B cell (primary cell): ENCODE data around the gene ZNF443. TPM values are rescaled to one million over a fixed set of nuclear protein-coding genes. Genes with fewer than 3 reads are reported as not detected.
"Not testable (repeated sequence)": the region's sequence is repeated elsewhere in the genome, so short reads cannot be mapped to it uniquely, and the experiment has no call there.

Experiments
- ATAC-seq: fragments of 200-7000 bp; cut with Tn5 transposase; one replicate; pipeline ENCODE4 v1.10.0; 2021; ENCODE audit warnings: low read depth, mild to moderate bottlenecking, moderate number of reproducible peaks, moderate library complexity
- CTCF ChIA-PET: fragments of 350-600 bp; sonication (Branson Sonifier 250); formaldehyde crosslinking; loops from one replicate; lab custom pipeline; 2021; ENCODE audit warnings: antibody characterized with exemption, inconsistent platforms; lab: Charles Lee
- POLR2A ChIA-PET: fragments of 350-600 bp; sonication (Branson Sonifier 250); formaldehyde crosslinking; loops from one replicate; lab custom pipeline; 2021; ENCODE audit warnings: antibody characterized with exemption; lab: Charles Lee
- DNase-seq: peaks from one replicate; pipeline ENCODE4 v3.0.0; 2013
- H2AFZ ChIP-seq: 2 replicates; pipeline ENCODE4 v1.6.1; 2012; ENCODE audit warnings: mild to moderate bottlenecking, low read depth, low read length; ENCODE audit not compliant: insufficient read depth, poor library complexity, severe bottlenecking
- H3K27ac ChIP-seq, 2 donors: 1 replicate in 1 of 2; 2 replicates in 1 of 2; pipeline ENCODE4 v1.5.1; 2012 to 2013; ENCODE audit warnings: low read length in 2 of 2, mild to moderate bottlenecking in 2 of 2, moderate library complexity in 1 of 2
- H3K27me3 ChIP-seq, 4 experiments: fragments of 200-600 bp in 1 of 4; sonication (generic) in 1 of 4; replicated peaks in 1 of 4; 1 replicate in 2 of 4; 2 replicates in 2 of 4; pipeline versions ENCODE4 v1.6.1 to v1.7.0; 2013 to 2016; ENCODE audit warnings: low read length in 3 of 4, mild to moderate bottlenecking in 2 of 4, mixed read lengths in 1 of 4, moderate library complexity in 1 of 4; ENCODE audit not compliant: insufficient read depth in 4 of 4, control insufficient read depth in 3 of 4; ENCODE audit errors: control extremely low read depth in 1 of 4
- H3K36me3 ChIP-seq, 2 experiments: replicated peaks in 1 of 2; 1 replicate in 1 of 2; 2 replicates in 1 of 2; pipeline versions ENCODE4 v1.6.1 to v1.7.1; 2013; ENCODE audit warnings: low read length in 1 of 2; ENCODE audit not compliant: insufficient read depth in 2 of 2, control insufficient read depth in 1 of 2; ENCODE audit errors: control extremely low read depth in 1 of 2, extremely low read depth in 1 of 2
- H3K4me1 ChIP-seq, 2 donors: fragments of 200-600 bp in 1 of 2; sonication (generic) in 1 of 2; 1 replicate in 1 of 2; 2 replicates in 1 of 2; pipeline versions ENCODE4 v1.5.1 to v1.6.1; 2013 to 2017; ENCODE audit warnings: low read length in 2 of 2; ENCODE audit not compliant: control insufficient read depth in 2 of 2, insufficient read depth in 2 of 2
- H3K4me2 ChIP-seq: replicated peaks from 2 replicates; pipeline ENCODE3; 2012; ENCODE audit warnings: mild to moderate bottlenecking, low read depth, low read length; ENCODE audit not compliant: poor library complexity, severe bottlenecking
- H3K4me3 ChIP-seq, 5 experiments: fragments of 200-600 bp in 1 of 5; sonication (generic) in 1 of 5; 1 replicate in 3 of 5; 2 replicates in 2 of 5; pipeline versions ENCODE4 v1.5.1 to v1.7.0; 2011 to 2016; ENCODE audit warnings: low read length in 4 of 5, mild to moderate bottlenecking in 4 of 5, low read depth in 2 of 5, control low read depth in 1 of 5, moderate library complexity in 1 of 5; ENCODE audit not compliant: insufficient read depth in 1 of 5; ENCODE audit errors: control extremely low read depth in 1 of 5, extremely low read depth in 1 of 5
- H3K79me2 ChIP-seq: fragments of 200-600 bp; sonication (generic); one replicate; pipeline ENCODE4 v1.6.0; 2016; ENCODE audit warnings: low read length; ENCODE audit not compliant: control insufficient read depth, insufficient read depth
- H3K9ac ChIP-seq: fragments of 200-600 bp; sonication (generic); 2 replicates; pipeline ENCODE4 v1.6.1; 2017; ENCODE audit warnings: mild to moderate bottlenecking, low read length, moderate library complexity
- H3K9me3 ChIP-seq, 3 donors: one replicate each; pipeline versions ENCODE4 v1.6.1 to v1.7.1; 2013; ENCODE audit warnings: low read length in 2 of 3; ENCODE audit not compliant: control insufficient read depth in 2 of 3, insufficient read depth in 1 of 3; ENCODE audit errors: control extremely low read depth in 1 of 3
- H4K20me1 ChIP-seq: 2 replicates; pipeline ENCODE4 v1.6.0; 2012; ENCODE audit warnings: mild to moderate bottlenecking, low read length; ENCODE audit not compliant: insufficient read depth, control insufficient read depth, poor library complexity, severe bottlenecking
- H3K27ac Mint-ChIP-seq: one replicate; pipeline ENCODE4 v1.8.0; 2021; ENCODE audit warnings: mixed read lengths
- H3K27me3 Mint-ChIP-seq: one replicate; pipeline ENCODE4 v1.8.0; 2021; ENCODE audit warnings: mixed read lengths
- H3K4me1 Mint-ChIP-seq: one replicate; pipeline ENCODE4 v1.8.0; 2021; ENCODE audit warnings: mixed read lengths
- H3K4me3 Mint-ChIP-seq: one replicate; pipeline ENCODE4 v1.8.0; 2021; ENCODE audit warnings: mixed read lengths
- H3K9me3 Mint-ChIP-seq: one replicate; pipeline ENCODE4 v1.8.0; 2022; ENCODE audit warnings: mixed read lengths; ENCODE audit not compliant: insufficient read depth
- EZH2 ChIP-seq: IDR thresholded peaks from 2 replicates; pipeline ENCODE4 v1.6.1; 2012; ENCODE audit warnings: borderline replicate concordance, low read depth, mild to moderate bottlenecking, moderate library complexity, low read length; ENCODE audit not compliant: insufficient read depth, poor library complexity, severe bottlenecking
- whole genome bisulfite sequencing: methylation state at CpG from one replicate; pipeline ENCODE4 v1.1.5; 2013; ENCODE audit warnings: missing lambda C conversion rate; ENCODE audit not compliant: insufficient coverage; 5-methylcytosine and 5-hydroxymethylcytosine counted together
- intact Hi-C: fragments of 100-400 bp; cut with micrococcal nuclease; formaldehyde crosslinking; loops from one replicate; pipeline ENCODE4 v1.10.0; 2022
- polyA plus RNA-seq: library from polyadenylated mRNA; depleted of rRNA; stranded (reverse); fragments of >200 nt; gene quantifications from 2 replicates; pipeline ENCODE4 v1.2.3, GENCODE V29; 2012
- total RNA-seq, 2 donors: library from RNA; stranded (reverse); fragments of 120-200 nt in 1 of 2; gene quantifications; 1 replicate in 1 of 2; 2 replicates in 1 of 2; pipeline versions ENCODE4 v1.2.3 to v1.2.4, GENCODE V29; 2013 to 2022
- TF ChIP-seq, protein P1 (sequence below): fragments of 200-600 bp; IDR thresholded peaks from one replicate; pipeline ENCODE4 v1.8.0; 2022; ENCODE audit warnings: antibody characterized with exemption, mild to moderate bottlenecking

ZNF443 gene
- total and polyA plus RNA-seq, 2 donors (not counting 1 experiment from before 2014, with no cell fraction given), result 1.2 to 5.5 TPM

DNA sequence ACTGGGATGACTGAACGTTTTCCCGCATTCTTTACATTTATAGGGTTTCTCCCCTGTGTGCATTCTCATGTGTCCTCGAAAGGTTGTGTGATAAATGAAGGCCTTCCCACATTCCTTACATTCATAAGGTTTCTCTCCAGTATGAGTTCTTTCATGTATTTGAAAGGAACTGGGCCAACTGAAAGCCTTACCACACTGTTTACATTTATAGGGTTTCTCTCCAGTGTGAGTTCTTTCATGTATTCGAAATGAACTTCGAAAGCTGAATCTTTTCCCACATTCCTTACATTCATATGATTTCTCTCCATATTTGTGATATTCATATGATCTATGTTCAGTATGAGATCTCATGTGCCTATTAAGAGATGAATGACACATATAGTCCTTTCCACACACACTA is 24.4 kb upstream of the ZNF443 start:
- intact Hi-C loops, result no loop called here
- WGBS, result no CpG with 5 or more reads among the region's 5 CpGs
- H3K4me1 Mint-ChIP-seq, result no peaks in the 10 kb centered on the region
- Histone ChIP-seq H3K4me2 (no peak overlapping the region), H3K4me1 (no peaks in the 10 kb centered on the region), H4K20me1 (no peaks in the 10 kb centered on the region), H3K4me3 (no peak overlapping the region), H3K9ac (no peak overlapping the region), H3K79me2 (peaks cover 16% of the 10 kb centered on the region), H3K36me3 (peaks cover 8 to 24% of the 10 kb centered on the region in 2 experiments), H3K27me3 (no peaks in the 10 kb centered on the region), H3K27ac (no peak overlapping the region), H3K9me3 (peaks cover 17 to 58% (median 46%) of the 10 kb centered on the region in 3 donors), H2AFZ (no peak overlapping the region)
- ATAC-seq, result no peak
- no peak for TF ChIP-seq EZH2
- ChIA-PET POLR2A (interaction anchor here (0.8 kb wide), 1 partner anchor 1688 kb away, joined by 3 read pairs; no protein-coding TSS in a partner anchor), CTCF (interaction anchor here (0.6 kb wide), 1 partner anchor 36 kb away, joined by 3 read pairs; no protein-coding TSS in a partner anchor)
- DNase-seq, result no peak
- H3K27me3 Mint-ChIP-seq, result no peaks in the 10 kb centered on the region
- H3K4me3 Mint-ChIP-seq, result no peak overlapping the region
- no peak overlapping the region for H3K27ac Mint-ChIP-seq
- H3K9me3 Mint-ChIP-seq, result peaks cover 18% of the 10 kb centered on the region

DNA sequence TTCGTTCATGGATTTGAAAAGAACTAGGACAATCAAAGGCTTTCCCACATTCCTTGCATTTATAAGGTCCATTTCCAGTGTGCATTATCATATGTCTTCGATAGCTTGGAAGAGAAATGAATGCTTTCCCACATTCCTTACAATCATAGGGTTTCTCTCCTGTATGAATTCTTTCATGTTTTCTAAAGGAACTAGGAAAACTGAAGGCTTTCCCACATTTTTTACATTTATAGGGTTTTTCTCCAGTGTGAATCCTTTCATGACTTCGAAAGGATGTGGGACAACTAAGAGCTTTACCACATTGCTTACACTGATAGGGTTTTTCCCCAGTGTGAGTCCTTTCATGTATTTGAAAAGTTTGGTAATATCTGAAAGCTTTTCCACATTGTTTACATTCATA is 23.9 kb upstream of the ZNF443 start:
- 90% methylated on average over 1 of the region's 3 CpGs for WGBS
- H3K4me3 ChIP-seq, result no peak overlapping the region
- no peak overlapping the region for H2AFZ ChIP-seq
- H3K9me3 ChIP-seq, result peaks cover 17 to 54% (median 45%) of the 10 kb centered on the region in 3 donors
- no peak overlapping the region for H3K27ac ChIP-seq
- CTCF ChIA-PET, result interaction anchor here (0.5 kb wide), 1 partner anchor 76 kb away, joined by 4 read pairs; no protein-coding TSS in a partner anchor
- POLR2A ChIA-PET, result interaction anchor here (0.8 kb wide), 1 partner anchor 1687 kb away, joined by 3 read pairs; no protein-coding TSS in a partner anchor
- TF ChIP-seq EZH2, result no peak
- TF ChIP-seq, protein P1, sequence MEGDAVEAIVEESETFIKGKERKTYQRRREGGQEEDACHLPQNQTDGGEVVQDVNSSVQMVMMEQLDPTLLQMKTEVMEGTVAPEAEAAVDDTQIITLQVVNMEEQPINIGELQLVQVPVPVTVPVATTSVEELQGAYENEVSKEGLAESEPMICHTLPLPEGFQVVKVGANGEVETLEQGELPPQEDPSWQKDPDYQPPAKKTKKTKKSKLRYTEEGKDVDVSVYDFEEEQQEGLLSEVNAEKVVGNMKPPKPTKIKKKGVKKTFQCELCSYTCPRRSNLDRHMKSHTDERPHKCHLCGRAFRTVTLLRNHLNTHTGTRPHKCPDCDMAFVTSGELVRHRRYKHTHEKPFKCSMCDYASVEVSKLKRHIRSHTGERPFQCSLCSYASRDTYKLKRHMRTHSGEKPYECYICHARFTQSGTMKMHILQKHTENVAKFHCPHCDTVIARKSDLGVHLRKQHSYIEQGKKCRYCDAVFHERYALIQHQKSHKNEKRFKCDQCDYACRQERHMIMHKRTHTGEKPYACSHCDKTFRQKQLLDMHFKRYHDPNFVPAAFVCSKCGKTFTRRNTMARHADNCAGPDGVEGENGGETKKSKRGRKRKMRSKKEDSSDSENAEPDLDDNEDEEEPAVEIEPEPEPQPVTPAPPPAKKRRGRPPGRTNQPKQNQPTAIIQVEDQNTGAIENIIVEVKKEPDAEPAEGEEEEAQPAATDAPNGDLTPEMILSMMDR, result no peak
- no peak for ATAC-seq
- no peaks in the 10 kb centered on the region for H4K20me1 ChIP-seq
- Mint-ChIP-seq H3K27ac (no peak overlapping the region), H3K4me1 (no peaks in the 10 kb centered on the region), H3K9me3 (peaks cover 18% of the 10 kb centered on the region), H3K4me3 (no peak overlapping the region), H3K27me3 (no peaks in the 10 kb centered on the region)
- no peaks in the 10 kb centered on the region for H3K27me3 ChIP-seq
- peaks cover 12% of the 10 kb centered on the region for H3K79me2 ChIP-seq
- peaks cover 8 to 20% of the 10 kb centered on the region in 2 experiments for H3K36me3 ChIP-seq
- no peak overlapping the region for H3K4me2 ChIP-seq
- DNase-seq, result no peak
- intact Hi-C loops, result no loop called here
- no peak overlapping the region for H3K9ac ChIP-seq
- H3K4me1 ChIP-seq, result no peaks in the 10 kb centered on the region

DNA sequence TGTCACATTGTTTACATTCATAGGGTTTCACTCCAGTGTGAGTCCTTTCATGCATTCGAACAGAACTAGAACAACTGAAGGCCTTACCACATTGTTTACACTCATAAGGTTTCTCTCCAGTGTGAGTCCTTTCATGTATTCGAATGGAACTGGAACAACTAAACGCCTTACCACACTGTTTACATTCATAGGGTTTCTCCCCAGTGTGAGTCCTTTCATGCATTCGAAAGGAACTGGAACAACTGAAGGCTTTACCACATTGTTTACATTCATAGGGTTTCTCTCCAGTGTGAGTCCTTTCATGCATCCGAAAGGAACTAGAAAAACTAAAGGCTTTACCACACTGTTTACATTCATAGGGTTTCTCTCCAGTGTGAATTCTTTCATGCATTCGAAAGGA is 23.3 kb upstream of the ZNF443 start:
- H3K27me3 Mint-ChIP-seq, ATAC-seq, H3K9ac ChIP-seq, H3K4me2 ChIP-seq, H3K4me3 ChIP-seq, POLR2A ChIA-PET, H3K27ac ChIP-seq, H4K20me1 ChIP-seq, H3K4me1 ChIP-seq, H3K79me2 ChIP-seq, DNase-seq, H3K27me3 ChIP-seq, intact Hi-C loops, H3K4me3 Mint-ChIP-seq, H3K27ac Mint-ChIP-seq, H3K4me1 Mint-ChIP-seq, H2AFZ ChIP-seq: not testable (repeated sequence)
- CTCF ChIA-PET, result interaction anchor here (0.5 kb wide), 1 partner anchor 77 kb away, joined by 4 read pairs; no protein-coding TSS in a partner anchor
- peaks cover 22% of the 10 kb centered on the region for H3K9me3 Mint-ChIP-seq
- WGBS, result 100% methylated on average over 4 of the region's 6 CpGs
- peaks cover 20 to 50% (median 39%) of the 10 kb centered on the region in 3 donors for H3K9me3 ChIP-seq
- peaks cover 9 to 18% of the 10 kb centered on the region in 2 experiments for H3K36me3 ChIP-seq
